ENCODE measurements around the gene GNG12. TPM values are rescaled to one million over a fixed set of nuclear protein-coding genes. Genes with fewer than 3 reads are reported as not detected.

The GNG12 gene
- total and polyA plus RNA-seq, 2 donors (not counting 3 experiments of a cell fraction or from before 2014, with no cell fraction given): 107 to 152 TPM

DNA sequence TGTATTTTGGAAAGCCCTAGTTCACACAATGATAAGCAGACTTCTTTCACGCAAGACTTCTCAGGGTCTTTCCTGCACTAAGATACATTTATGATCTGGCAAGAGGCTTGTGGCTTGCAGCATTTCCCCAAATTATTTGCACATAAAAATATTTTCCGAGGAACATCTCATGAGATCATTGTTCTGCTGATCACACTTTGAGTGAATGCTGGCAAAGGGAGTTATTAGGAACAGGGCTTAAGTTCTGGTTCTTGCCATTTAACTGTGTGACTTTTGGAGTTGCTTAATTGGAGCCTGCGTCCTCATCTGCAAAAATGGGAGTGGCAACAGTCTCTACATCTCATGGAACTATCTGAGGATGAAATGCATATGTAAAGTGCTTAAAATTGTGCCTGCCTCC is 98.1 kb downstream of the GNG12 start:
- H4K20me1 ChIP-seq (replicated peaks; ENCODE audit: control insufficient read depth, extremely low read depth, insufficient read depth, low read length): no peaks in the 10 kb centered on the region
- H3K27ac ChIP-seq (ENCODE audit: insufficient read depth, low read depth, low read length): peak overlapping the region; percentile 89
- peaks cover 38% of the 10 kb centered on the region for H3K4me1 ChIP-seq (ENCODE audit: control insufficient read depth, extremely low read depth, insufficient read depth, low read length)
- BruUV-seq (replicated peaks): no TSS peak
- peak overlapping the region; percentile 66 for H3K9ac ChIP-seq (replicated peaks; ENCODE audit: extremely low read depth, insufficient read depth, low read length)
- H3K9me1 ChIP-seq (replicated peaks; ENCODE audit: control insufficient read depth, extremely low read depth, insufficient read depth, low read length): no peaks in the 10 kb centered on the region
- no peak overlapping the region for H2AFZ ChIP-seq (ENCODE audit: low read depth, low read length)
- H3K36me3 ChIP-seq (ENCODE audit: control insufficient read depth in 2 of 2, extremely low read depth in 1 of 2, insufficient read depth in 2 of 2, low read length in 2 of 2): no peaks in the 10 kb centered on the region
- peaks cover 20% of the 10 kb centered on the region for H3K79me2 ChIP-seq (ENCODE audit: control insufficient read depth, insufficient read depth, low read length)
- ChIA-PET CTCF (interaction anchor here (1.3 to 3.2 kb wide), 3 partner anchors 9 to 25 kb away, joined by 3 to 18 read pairs (median 15); no protein-coding TSS in a partner anchor), POLR2A (no interaction called here)
- no peak overlapping the region for H3K4me3 ChIP-seq (replicated peaks in 1 of 3; ENCODE audit: insufficient read depth in 1 of 3, low read depth in 1 of 3, low read length in 3 of 3)
- H3K9me3 ChIP-seq (replicated peaks; ENCODE audit: control insufficient read depth, insufficient read depth, low read length): no peaks in the 10 kb centered on the region
- DNase-seq (ENCODE audit: low read depth, low spot score): no peak
- dilution Hi-C loops (cut with MboI; ENCODE audit: extremely low pct_ligation_motif_present, low sequenced_read_pairs): no loop called here
- H3K27me3 ChIP-seq (ENCODE audit: control insufficient read depth in 2 of 2, insufficient read depth in 2 of 2, low read length in 2 of 2): no peaks in the 10 kb centered on the region
- no peak for FAIRE-seq
- TF ChIP-seq FOS (IDR thresholded peaks at IDR 0.05; ENCODE audit: borderline replicate concordance, insufficient read depth, low read length): no peak
- no peak for TF ChIP-seq EZH2 (IDR thresholded peaks at IDR 0.05; ENCODE audit: borderline replicate concordance, low read depth, low read length, severe bottlenecking)
- TF ChIP-seq GATA2 (IDR thresholded peaks at IDR 0.05; ENCODE audit: insufficient read depth, insufficient read length, low read depth, low read length): no peak
- no peak for TF ChIP-seq JUN (IDR thresholded peaks at IDR 0.05; ENCODE audit: borderline replicate concordance, insufficient read depth, insufficient read length, low read depth)
- no peak for TF ChIP-seq MYC (IDR thresholded peaks at IDR 0.05; ENCODE audit: low read depth, low read length)
- TF ChIP-seq POLR2AphosphoS5 (IDR thresholded peaks at IDR 0.05; ENCODE audit: insufficient read depth, low read depth, low read length): no peak
- TF ChIP-seq, protein P1, sequence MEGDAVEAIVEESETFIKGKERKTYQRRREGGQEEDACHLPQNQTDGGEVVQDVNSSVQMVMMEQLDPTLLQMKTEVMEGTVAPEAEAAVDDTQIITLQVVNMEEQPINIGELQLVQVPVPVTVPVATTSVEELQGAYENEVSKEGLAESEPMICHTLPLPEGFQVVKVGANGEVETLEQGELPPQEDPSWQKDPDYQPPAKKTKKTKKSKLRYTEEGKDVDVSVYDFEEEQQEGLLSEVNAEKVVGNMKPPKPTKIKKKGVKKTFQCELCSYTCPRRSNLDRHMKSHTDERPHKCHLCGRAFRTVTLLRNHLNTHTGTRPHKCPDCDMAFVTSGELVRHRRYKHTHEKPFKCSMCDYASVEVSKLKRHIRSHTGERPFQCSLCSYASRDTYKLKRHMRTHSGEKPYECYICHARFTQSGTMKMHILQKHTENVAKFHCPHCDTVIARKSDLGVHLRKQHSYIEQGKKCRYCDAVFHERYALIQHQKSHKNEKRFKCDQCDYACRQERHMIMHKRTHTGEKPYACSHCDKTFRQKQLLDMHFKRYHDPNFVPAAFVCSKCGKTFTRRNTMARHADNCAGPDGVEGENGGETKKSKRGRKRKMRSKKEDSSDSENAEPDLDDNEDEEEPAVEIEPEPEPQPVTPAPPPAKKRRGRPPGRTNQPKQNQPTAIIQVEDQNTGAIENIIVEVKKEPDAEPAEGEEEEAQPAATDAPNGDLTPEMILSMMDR (IDR thresholded peaks at IDR 0.05; ENCODE audit: extremely low read depth in 1 of 2, insufficient read depth in 1 of 2, low read depth in 1 of 2, low read length in 2 of 2): no peak
- TF ChIP-seq POLR2A (IDR thresholded peaks at IDR 0.05; ENCODE audit: low read depth, low read length): no peak
- TF ChIP-seq, protein P2, sequence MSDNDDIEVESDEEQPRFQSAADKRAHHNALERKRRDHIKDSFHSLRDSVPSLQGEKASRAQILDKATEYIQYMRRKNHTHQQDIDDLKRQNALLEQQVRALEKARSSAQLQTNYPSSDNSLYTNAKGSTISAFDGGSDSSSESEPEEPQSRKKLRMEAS (IDR thresholded peaks at IDR 0.05; ENCODE audit: insufficient read depth, insufficient read length): no peak
- peak overlapping the region; percentile 63 for H3K4me2 ChIP-seq (ENCODE audit: insufficient read depth, low read length)
- intact Hi-C loops (cut with micrococcal nuclease): no loop called here
